Body of pancreas (tissue), 4 donors: ENCODE results near the gene ULK4.

ENCODE experiments used
- CTCF ChIP-seq, 7 experiments: fragments of 450-650 bp in 4 of 7; fragments of 200-600 bp in 3 of 7; sonication (generic) in 3 of 7; IDR thresholded peaks; one replicate each; pipeline ENCODE4 v1.5.1; 2016 to 2019; ENCODE audit warnings: antibody characterized with exemption in 7 of 7
- POLR2A ChIP-seq, 3 donors: fragments of 450-650 bp; IDR thresholded peaks; one replicate each; pipeline ENCODE4 v1.6.1; 2016; ENCODE audit warnings: antibody characterized with exemption in 3 of 3, mild to moderate bottlenecking in 2 of 3

GRCh38 chr3:41208507-41209220 is 753.2 kb downstream of the ULK4 start:
- TF ChIP-seq CTCF (IDR thresholded peaks at IDR 0.05) (no peak), POLR2A (IDR thresholded peaks at IDR 0.05) (no peak)
